GM10266 (cell line): ENCODE data around the gene AK1.

Experiments
- DNase-seq: peaks from one replicate; pipeline ENCODE4 v3.0.0; 2012; ENCODE audit errors: extremely low spot score
- TF ChIP-seq, protein P1 (sequence below): IDR thresholded peaks from 2 replicates; pipeline ENCODE4 v1.5.1; 2012; ENCODE audit warnings: mild to moderate bottlenecking, low read depth; ENCODE audit not compliant: control insufficient read depth, insufficient read depth; ENCODE audit errors: missing control alignments

The AK1 gene, protein sequence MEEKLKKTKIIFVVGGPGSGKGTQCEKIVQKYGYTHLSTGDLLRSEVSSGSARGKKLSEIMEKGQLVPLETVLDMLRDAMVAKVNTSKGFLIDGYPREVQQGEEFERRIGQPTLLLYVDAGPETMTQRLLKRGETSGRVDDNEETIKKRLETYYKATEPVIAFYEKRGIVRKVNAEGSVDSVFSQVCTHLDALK

GRCh38 chr9:127877566-127877998 is at the start of gene AK1:
Gene AK1 (minus strand): TSS chr9:127877675. CDS start chr9:127874617, 3,058 bp downstream.
- TF ChIP-seq, protein P1, sequence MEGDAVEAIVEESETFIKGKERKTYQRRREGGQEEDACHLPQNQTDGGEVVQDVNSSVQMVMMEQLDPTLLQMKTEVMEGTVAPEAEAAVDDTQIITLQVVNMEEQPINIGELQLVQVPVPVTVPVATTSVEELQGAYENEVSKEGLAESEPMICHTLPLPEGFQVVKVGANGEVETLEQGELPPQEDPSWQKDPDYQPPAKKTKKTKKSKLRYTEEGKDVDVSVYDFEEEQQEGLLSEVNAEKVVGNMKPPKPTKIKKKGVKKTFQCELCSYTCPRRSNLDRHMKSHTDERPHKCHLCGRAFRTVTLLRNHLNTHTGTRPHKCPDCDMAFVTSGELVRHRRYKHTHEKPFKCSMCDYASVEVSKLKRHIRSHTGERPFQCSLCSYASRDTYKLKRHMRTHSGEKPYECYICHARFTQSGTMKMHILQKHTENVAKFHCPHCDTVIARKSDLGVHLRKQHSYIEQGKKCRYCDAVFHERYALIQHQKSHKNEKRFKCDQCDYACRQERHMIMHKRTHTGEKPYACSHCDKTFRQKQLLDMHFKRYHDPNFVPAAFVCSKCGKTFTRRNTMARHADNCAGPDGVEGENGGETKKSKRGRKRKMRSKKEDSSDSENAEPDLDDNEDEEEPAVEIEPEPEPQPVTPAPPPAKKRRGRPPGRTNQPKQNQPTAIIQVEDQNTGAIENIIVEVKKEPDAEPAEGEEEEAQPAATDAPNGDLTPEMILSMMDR = no peak
- DNase-seq = no peak

- no peak for DNase-seq
- TF ChIP-seq, protein P1 = no peak
Observed at GRCh38 chr9:127926906-127927200, 49.4 kb upstream of the AK1 start.

GRCh38 chr9:127925959-127926905 is 48.8 kb upstream of the AK1 start:
- no peak for DNase-seq
- TF ChIP-seq, protein P1 = no peak

DNA sequence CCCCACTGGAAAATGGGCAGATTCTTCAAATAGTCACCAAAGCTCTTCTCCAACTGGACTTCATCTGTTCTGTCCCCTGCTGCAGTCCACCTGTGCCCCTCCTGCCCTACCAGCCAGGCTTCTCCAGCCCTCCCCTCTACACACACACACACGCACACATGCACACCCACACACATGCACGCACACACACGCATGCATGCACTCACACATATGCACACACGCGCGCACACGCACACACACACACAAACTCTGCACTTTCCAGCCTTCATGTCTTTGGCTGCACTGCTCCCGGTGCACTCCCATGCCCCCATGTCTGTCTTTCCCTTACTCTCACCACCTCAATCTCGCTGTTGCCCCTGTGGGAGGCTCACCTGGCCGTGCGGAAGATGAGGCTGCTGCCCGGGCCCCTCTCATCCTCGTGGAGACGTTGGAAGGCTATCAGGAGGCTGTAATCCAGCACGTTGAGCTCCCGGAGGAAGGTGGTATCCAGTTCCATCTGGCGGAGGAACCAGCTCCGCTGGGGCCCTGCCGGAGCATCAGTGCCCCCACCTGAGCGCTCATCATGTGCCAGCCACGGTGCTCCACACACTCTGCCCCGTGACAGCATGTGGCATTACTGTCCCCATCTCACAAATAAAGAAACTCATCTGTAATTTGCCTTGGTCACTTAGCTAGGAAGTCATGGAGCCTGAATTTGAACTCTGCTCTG is 47.4 kb upstream of the AK1 start:
- TF ChIP-seq, protein P1 = no peak
- no peak for DNase-seq

DNA sequence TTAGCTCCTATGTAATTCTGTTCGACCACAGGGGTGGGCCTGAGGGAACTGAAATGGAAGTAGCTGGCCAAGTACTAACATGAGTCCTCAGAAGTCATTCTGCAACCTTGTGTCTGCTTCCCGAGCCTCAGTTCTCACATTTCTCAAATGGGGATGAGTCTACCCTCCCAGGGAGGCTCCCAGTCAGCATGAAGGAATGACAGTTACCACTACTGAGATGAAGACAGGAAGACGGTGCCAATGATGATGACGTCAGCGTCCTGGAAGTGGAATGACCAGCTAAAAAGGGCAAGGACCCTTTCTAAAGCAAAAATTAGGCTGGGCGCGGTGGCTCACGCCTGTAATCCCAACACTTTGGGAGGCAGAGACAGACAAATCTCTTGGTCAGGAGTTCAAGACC is 46.3 kb upstream of the AK1 start:
- TF ChIP-seq, protein P1 = no peak
- no peak for DNase-seq

- TF ChIP-seq, protein P1 = no peak
- no peak for DNase-seq
Observed at GRCh38 chr9:127923046-127923445, 45.6 kb upstream of the AK1 start.
